H1 (cell line): ENCODE measurements around the gene PSMC4. TPM values are rescaled to one million over a fixed set of nuclear protein-coding genes. Genes with fewer than 3 reads are reported as not detected.

Experiments
- CTCF ChIA-PET: fragments of 300-600 bp; sonication (Branson Sonifier 250); formaldehyde crosslinking; loops from one replicate; lab custom pipeline; 2021; ENCODE audit not compliant: partially characterized antibody; lab: Charles Lee
- POLR2A ChIA-PET: fragments of 300-600 bp; sonication (Branson Sonifier 250); formaldehyde crosslinking; loops from one replicate; lab custom pipeline; 2021; ENCODE audit warnings: inconsistent platforms; ENCODE audit not compliant: partially characterized antibody; lab: Charles Lee
- DNase-seq, 2 experiments: peaks; one replicate each; pipeline versions ENCODE4 v3.0.0 to v3.0.0-alpha.2; 2010 to 2022; ENCODE audit warnings: low spot score in 2 of 2, low read depth in 1 of 2, mixed read lengths in 1 of 2
- FAIRE-seq: peaks from 2 replicates; lab custom pipeline; 2011; peaks lifted over from hg19 to GRCh38; lab: Jason Lieb, UNC
- H2AFZ ChIP-seq: 2 replicates; pipeline ENCODE4 v1.8.1; 2012; ENCODE audit warnings: low read length, inconsistent platforms
- H2AK5ac ChIP-seq: 2 replicates; pipeline ENCODE4 v1.6.1; 2013; ENCODE audit warnings: low read depth, low read length
- H2BK120ac ChIP-seq: replicated peaks from 2 replicates; pipeline ENCODE3; 2013; ENCODE audit warnings: low read depth, low read length, inconsistent platforms
- H2BK12ac ChIP-seq: 2 replicates; pipeline ENCODE4 v1.6.1; 2013; ENCODE audit warnings: low read depth, low read length
- H2BK15ac ChIP-seq: 2 replicates; pipeline ENCODE4 v1.6.1; 2013; ENCODE audit warnings: low read length
- H2BK20ac ChIP-seq: 2 replicates; pipeline ENCODE4 v1.6.1; 2013; ENCODE audit warnings: low read length
- H2BK5ac ChIP-seq: 2 replicates; pipeline ENCODE4 v1.6.1; 2013; ENCODE audit warnings: low read depth, low read length
- H3K14ac ChIP-seq: 2 replicates; pipeline ENCODE4 v1.6.1; 2013; ENCODE audit warnings: inconsistent platforms; ENCODE audit not compliant: insufficient read length
- H3K18ac ChIP-seq: 2 replicates; pipeline ENCODE4 v1.6.1; 2013; ENCODE audit warnings: low read length; ENCODE audit errors: extremely low read depth
- H3K23ac ChIP-seq: 2 replicates; pipeline ENCODE4 v1.6.1; 2013; ENCODE audit warnings: inconsistent platforms; ENCODE audit not compliant: insufficient read length
- H3K23me2 ChIP-seq: 2 replicates; pipeline ENCODE4 v1.6.1; 2013; ENCODE audit warnings: low read depth, low read length
- H3K27ac ChIP-seq: 2 replicates; pipeline ENCODE4 v1.6.1; 2011; ENCODE audit warnings: low read depth, low read length, inconsistent platforms
- H3K27me3 ChIP-seq, 4 experiments: replicated peaks in 1 of 4; 1 replicate in 1 of 4; 2 replicates in 3 of 4; pipeline versions ENCODE4 v1.6.1 to v1.8.1; 2011 to 2013; ENCODE audit warnings: low read length in 3 of 4, mild to moderate bottlenecking in 3 of 4, inconsistent platforms in 2 of 4, mixed read lengths in 2 of 4, moderate library complexity in 1 of 4; ENCODE audit not compliant: control insufficient read depth in 3 of 4, insufficient read depth in 3 of 4; ENCODE audit errors: extremely low read depth in 1 of 4
- H3K36me3 ChIP-seq, 4 experiments: 2 replicates each; pipeline versions ENCODE4 v1.6.1 to v1.8.1; 2011 to 2013; ENCODE audit warnings: mild to moderate bottlenecking in 4 of 4, low read length in 3 of 4, moderate library complexity in 2 of 4, control low read depth in 1 of 4, inconsistent platforms in 1 of 4; ENCODE audit not compliant: insufficient read depth in 4 of 4, control insufficient read depth in 2 of 4
- H3K4ac ChIP-seq: replicated peaks from 2 replicates; pipeline ENCODE3; 2013; ENCODE audit warnings: low read length, low read depth, mixed read lengths, inconsistent platforms; ENCODE audit not compliant: insufficient read length
- H3K4me1 ChIP-seq, 4 experiments: replicated peaks in 1 of 4; 1 replicate in 1 of 4; 2 replicates in 3 of 4; pipeline versions ENCODE4 v1.6.1 to v1.8.1; 2011 to 2013; ENCODE audit warnings: low read length in 3 of 4, inconsistent platforms in 2 of 4, mixed read lengths in 1 of 4; ENCODE audit not compliant: insufficient read depth in 4 of 4, control insufficient read depth in 3 of 4
- H3K4me2 ChIP-seq, 2 experiments: 2 replicates each; pipeline versions ENCODE4 v1.6.1 to v1.8.1; 2011 to 2013; ENCODE audit warnings: low read depth in 2 of 2, low read length in 2 of 2, control low read depth in 1 of 2, inconsistent platforms in 1 of 2, mild to moderate bottlenecking in 1 of 2; ENCODE audit not compliant: insufficient read depth in 1 of 2
- H3K4me3 ChIP-seq, 4 experiments: fragments of 200-600, 300-600 bp in 1 of 4; sonication (generic), shearing (Covaris generic), sonication (Bioruptor Twin) in 1 of 4; 2 replicates each; pipeline versions ENCODE4 v1.5.1 to v1.8.1; 2011 to 2016; ENCODE audit warnings: low read length in 4 of 4, low read depth in 3 of 4, control low read depth in 2 of 4, inconsistent platforms in 2 of 4, mild to moderate bottlenecking in 2 of 4, mixed read lengths in 1 of 4, moderate library complexity in 1 of 4; ENCODE audit not compliant: insufficient read depth in 2 of 4; ENCODE audit errors: extremely low read depth in 1 of 4
- H3K56ac ChIP-seq: replicated peaks from 2 replicates; pipeline ENCODE3; 2013; ENCODE audit warnings: low read depth, mild to moderate bottlenecking, mixed read lengths, low read length, inconsistent platforms; ENCODE audit not compliant: insufficient read length
- H3K79me1 ChIP-seq: 2 replicates; pipeline ENCODE4 v1.6.1; 2013; ENCODE audit warnings: low read depth, low read length, control low read depth
- H3K79me2 ChIP-seq, 2 experiments: 2 replicates each; pipeline versions ENCODE4 v1.6.1 to v1.8.1; 2012 to 2013; ENCODE audit warnings: low read length in 2 of 2, mild to moderate bottlenecking in 2 of 2, inconsistent platforms in 1 of 2; ENCODE audit not compliant: insufficient read depth in 2 of 2, control insufficient read depth in 1 of 2
- H3K9ac ChIP-seq, 4 experiments: replicated peaks in 1 of 4; 1 replicate in 1 of 4; 2 replicates in 3 of 4; pipeline versions ENCODE4 v1.6.1 to v1.8.1; 2011 to 2013; ENCODE audit warnings: low read depth in 3 of 4, low read length in 3 of 4, control low read depth in 2 of 4, mild to moderate bottlenecking in 2 of 4, moderate library complexity in 2 of 4, inconsistent platforms in 1 of 4; ENCODE audit errors: extremely low read depth in 1 of 4
- H3K9me3 ChIP-seq, 2 experiments: 2 replicates each; pipeline versions ENCODE4 v1.6.1 to v1.8.1; 2012 to 2013; ENCODE audit warnings: mild to moderate bottlenecking in 2 of 2, moderate library complexity in 2 of 2, control low read depth in 1 of 2, inconsistent platforms in 1 of 2, low read depth in 1 of 2, low read length in 1 of 2, mixed read lengths in 1 of 2; ENCODE audit not compliant: insufficient read depth in 2 of 2
- H4K20me1 ChIP-seq, 2 experiments: replicated peaks in 1 of 2; 2 replicates each; pipeline versions ENCODE3 to v1.8.1; 2011 to 2013; ENCODE audit warnings: inconsistent platforms in 2 of 2, low read length in 2 of 2, mild to moderate bottlenecking in 1 of 2; ENCODE audit not compliant: insufficient read depth in 2 of 2, control insufficient read depth in 1 of 2
- H4K5ac ChIP-seq: 2 replicates; pipeline ENCODE4 v1.6.1; 2013; ENCODE audit warnings: low read length, low read depth, mixed read lengths, inconsistent platforms; ENCODE audit not compliant: insufficient read length
- H4K8ac ChIP-seq: 2 replicates; pipeline ENCODE4 v1.8.0; 2013; ENCODE audit warnings: mild to moderate bottlenecking, moderate library complexity, low read length, inconsistent platforms; ENCODE audit not compliant: insufficient read depth; ENCODE audit errors: extremely low read depth
- H4K91ac ChIP-seq: replicated peaks from 2 replicates; pipeline ENCODE3; 2013; ENCODE audit warnings: low read length, mixed read lengths, inconsistent platforms; ENCODE audit not compliant: insufficient read length
- CBX8 ChIP-seq: fragments of 300-800, 300-1000 bp; sonication (generic); IDR thresholded peaks from 2 replicates; pipeline ENCODE4 v1.7.1; 2016; ENCODE audit warnings: low read depth, low read length, borderline replicate concordance
- EP300 ChIP-seq, 2 experiments: IDR thresholded peaks; 1 replicate in 1 of 2; 2 replicates in 1 of 2; pipeline ENCODE4 v1.6.1; 2011 to 2012; ENCODE audit warnings: low read depth in 2 of 2, low read length in 2 of 2, mild to moderate bottlenecking in 2 of 2, borderline replicate concordance in 1 of 2, inconsistent platforms in 1 of 2, moderate library complexity in 1 of 2
- GABPA ChIP-seq: IDR thresholded peaks from 2 replicates; pipeline ENCODE4 v1.6.1; 2011; ENCODE audit warnings: mild to moderate bottlenecking, low read length, moderate library complexity, borderline replicate concordance; ENCODE audit not compliant: insufficient read depth
- GTF2F1 ChIP-seq: IDR thresholded peaks from 2 replicates; pipeline ENCODE4 v1.6.1; 2012; ENCODE audit warnings: low read depth, low read length, improper control_type of control experiment, borderline replicate concordance
- KDM1A ChIP-seq: fragments of 200-600, 300-600 bp; sonication (generic); IDR thresholded peaks from 2 replicates; pipeline ENCODE4 v1.7.1; 2016; ENCODE audit warnings: mild to moderate bottlenecking, low read length, borderline replicate concordance
- POU5F1 ChIP-seq: IDR thresholded peaks from 2 replicates; pipeline ENCODE4 v1.6.1; 2011; ENCODE audit warnings: low read depth, mild to moderate bottlenecking, low read length, moderate library complexity
- SUZ12 ChIP-seq: fragments of 200-600 bp; sonication (generic); IDR thresholded peaks from 2 replicates; pipeline ENCODE4 v1.6.1; 2012; ENCODE audit warnings: mild to moderate bottlenecking, inconsistent platforms, low read length, moderate library complexity, mixed read lengths
- WGBS, 2 experiments: shearing (Covaris generic) in 1 of 2; methylation state at CpG; one replicate each; pipeline versions ENCODE4 v1.1.6 to v1.1.7; 2013 to 2015; ENCODE audit warnings: low lambda C conversion rate in 2 of 2, mixed read lengths in 2 of 2, inconsistent platforms in 1 of 2, low coverage in 1 of 2, missing lambda C conversion rate in 1 of 2; ENCODE audit not compliant: insufficient replicate concordance in 2 of 2, insufficient coverage in 1 of 2, insufficient read length in 1 of 2; ENCODE audit errors: extremely low coverage in 1 of 2, missing lambda C conversion rate in 1 of 2; 5-methylcytosine and 5-hydroxymethylcytosine counted together
- polyA plus RNA-seq, 7 experiments: library from polyadenylated mRNA; depleted of rRNA in 3 of 7; stranded (reverse) in 5 of 7; unstranded in 2 of 7; fragments of >200 nt in 5 of 7; fragments of 200-250 nt in 2 of 7; gene quantifications; 1 replicate in 5 of 7; 2 replicates in 1 of 7; 4 replicates in 1 of 7; pipeline versions ENCODE4 v1.2.1 to v1.2.3, GENCODE V29; 2011 to 2013; ENCODE audit warnings: missing spikeins in 2 of 7, mixed read lengths in 2 of 7
- total RNA-seq: library from RNA; stranded (reverse); fragmentation: NEBNext Ultra II Directional; extraction: Animal tissue kit (Norgen Biotek cat#: 25700); gene quantifications from 2 replicates; pipeline ENCODE4 v1.2.1, GENCODE V29; 2021
- TF ChIP-seq, protein P1 (sequence below), 3 experiments: IDR thresholded peaks; 1 replicate in 2 of 3; 2 replicates in 1 of 3; pipeline versions ENCODE4 v1.5.1 to v1.6.1; 2011; ENCODE audit warnings: low read length in 3 of 3, mild to moderate bottlenecking in 3 of 3, inconsistent platforms in 2 of 3, low read depth in 1 of 3, moderate library complexity in 1 of 3; ENCODE audit not compliant: insufficient read depth in 1 of 3; ENCODE audit errors: control extremely low read depth in 1 of 3

PSMC4 gene
- total and polyA plus RNA-seq, 2 of the 8 experiments (the other 6 are each of a cell fraction or from before 2014, with no cell fraction given): 116 to 126 TPM

DNA sequence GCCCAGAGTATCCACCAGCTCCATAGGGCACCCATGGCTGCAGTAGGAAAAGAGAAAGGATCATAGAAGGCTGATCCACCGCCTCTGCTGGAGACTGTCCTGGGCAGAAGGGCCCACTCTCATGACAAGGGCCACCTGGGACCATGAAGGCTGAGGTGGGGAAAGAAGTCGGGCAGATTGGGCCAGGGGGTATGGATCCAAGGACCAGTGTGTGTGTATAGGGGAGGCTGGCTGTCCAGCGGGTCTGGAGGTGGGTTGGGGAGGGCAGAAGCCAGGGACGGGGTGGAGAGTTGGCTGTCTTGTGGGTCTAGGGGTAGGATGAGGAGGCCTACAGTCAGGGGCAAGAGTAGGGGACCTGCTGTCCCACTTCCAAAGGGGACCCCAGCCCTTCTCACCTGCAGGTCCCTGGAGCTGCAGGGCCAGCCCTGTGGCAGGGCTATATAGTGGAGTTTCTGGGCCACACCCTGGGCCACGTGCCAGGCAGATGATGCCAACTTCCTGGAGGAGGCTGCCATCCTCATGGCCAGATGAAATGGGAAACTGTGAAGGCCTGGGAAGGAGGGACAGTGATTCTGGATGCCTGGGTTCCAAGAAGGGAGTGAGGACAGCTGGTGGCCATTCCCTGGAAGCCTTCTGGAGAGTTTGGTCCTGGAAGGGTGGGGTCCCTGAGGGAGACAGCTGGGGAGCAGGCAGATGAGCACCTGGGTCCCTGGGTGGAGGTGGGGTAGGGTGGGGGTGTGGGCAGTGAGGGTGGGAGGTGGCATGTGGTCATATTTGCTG lies 36.2 kb upstream of the PSMC4 start, which contains the start of gene FCGBP:
TSS of gene FCGBP (minus strand) at position 51 of the 780 bp plus-strand sequence.
- H2BK5ac ChIP-seq: no peak within 1 kb of the TSS
- no peak for TF ChIP-seq POU5F1
- no peak for TF ChIP-seq SUZ12
- TF ChIP-seq KDM1A: no peak
- no peak for TF ChIP-seq CBX8
- no peak for TF ChIP-seq GTF2F1
- TF ChIP-seq, protein P1, sequence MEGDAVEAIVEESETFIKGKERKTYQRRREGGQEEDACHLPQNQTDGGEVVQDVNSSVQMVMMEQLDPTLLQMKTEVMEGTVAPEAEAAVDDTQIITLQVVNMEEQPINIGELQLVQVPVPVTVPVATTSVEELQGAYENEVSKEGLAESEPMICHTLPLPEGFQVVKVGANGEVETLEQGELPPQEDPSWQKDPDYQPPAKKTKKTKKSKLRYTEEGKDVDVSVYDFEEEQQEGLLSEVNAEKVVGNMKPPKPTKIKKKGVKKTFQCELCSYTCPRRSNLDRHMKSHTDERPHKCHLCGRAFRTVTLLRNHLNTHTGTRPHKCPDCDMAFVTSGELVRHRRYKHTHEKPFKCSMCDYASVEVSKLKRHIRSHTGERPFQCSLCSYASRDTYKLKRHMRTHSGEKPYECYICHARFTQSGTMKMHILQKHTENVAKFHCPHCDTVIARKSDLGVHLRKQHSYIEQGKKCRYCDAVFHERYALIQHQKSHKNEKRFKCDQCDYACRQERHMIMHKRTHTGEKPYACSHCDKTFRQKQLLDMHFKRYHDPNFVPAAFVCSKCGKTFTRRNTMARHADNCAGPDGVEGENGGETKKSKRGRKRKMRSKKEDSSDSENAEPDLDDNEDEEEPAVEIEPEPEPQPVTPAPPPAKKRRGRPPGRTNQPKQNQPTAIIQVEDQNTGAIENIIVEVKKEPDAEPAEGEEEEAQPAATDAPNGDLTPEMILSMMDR (IDR thresholded peaks at IDR 0.05; ENCODE audit: control extremely low read depth in 1 of 3, insufficient read depth in 1 of 3, low read depth in 1 of 3, low read length in 3 of 3): no peak
- TF ChIP-seq GABPA: no peak
- TF ChIP-seq EP300 (IDR thresholded peaks at IDR 0.05; ENCODE audit: borderline replicate concordance in 1 of 2, low read depth in 2 of 2, low read length in 2 of 2): no peak

More for the DNA sequence above, 36.2 kb upstream of the PSMC4 start, which contains the start of gene FCGBP:
- DNase-seq: no peak
- Histone ChIP-seq H2AFZ (no peak within 1 kb of the TSS), H2BK120ac (no peak within 1 kb of the TSS), H3K27me3 (no peaks in the 10 kb centered on the region), H2BK20ac (no peak within 1 kb of the TSS), H2BK15ac (no peak within 1 kb of the TSS), H4K8ac (peak within 1 kb of the TSS; percentile 77; the same call in 1 of the 2 replicates), H3K79me2 (no peaks in the 10 kb centered on the region), H3K4ac (no peak within 1 kb of the TSS), H3K9ac (no peak within 1 kb of the TSS), H3K36me3 (no peaks in the 10 kb centered on the region), H3K23ac (no peak within 1 kb of the TSS), H4K5ac (no peak within 1 kb of the TSS), H3K23me2 (no peaks in the 10 kb centered on the region), H4K91ac (no peak within 1 kb of the TSS), H2BK12ac (no peak within 1 kb of the TSS), H3K9me3 (no peaks in the 10 kb centered on the region), H3K4me3 (no peak within 1 kb of the TSS), H3K79me1 (no peaks in the 10 kb centered on the region), H3K27ac (no peak within 1 kb of the TSS), H2AK5ac (no peak within 1 kb of the TSS), H4K20me1 (no peaks in the 10 kb centered on the region), H3K56ac (no peak within 1 kb of the TSS), H3K4me1 (no peaks in the 10 kb centered on the region), H3K14ac (no peak within 1 kb of the TSS), H3K4me2 (no peak within 1 kb of the TSS), H3K18ac (no peak within 1 kb of the TSS)
- WGBS, 2 experiments: 84% methylated on average over 5 of the region's 5 CpGs; no CpG with 5 or more reads in 1 of the 2 experiments
- no peak for FAIRE-seq
- ChIA-PET CTCF (interaction anchor here (0.6 to 1.2 kb wide), 2 partner anchors 26 to 31 kb away, joined by 3 read pairs; no protein-coding TSS in a partner anchor), POLR2A (no interaction called here)
